GM18498 (cell line): Measurements from ENCODE around the gene CUEDC1.
"Not testable (repeated sequence)": the region's sequence is repeated elsewhere in the genome, so short reads cannot be mapped to it uniquely, and the experiment has no call there.

Experiments used
- ATAC-seq: cut with Tn5 transposase; IDR thresholded peaks from one replicate; pipeline ENCODE4 v1.9.1; 2021; ENCODE audit warnings: mild to moderate bottlenecking, moderate library complexity; ENCODE audit not compliant: unreplicated experiment

Gene CUEDC1

DNA sequence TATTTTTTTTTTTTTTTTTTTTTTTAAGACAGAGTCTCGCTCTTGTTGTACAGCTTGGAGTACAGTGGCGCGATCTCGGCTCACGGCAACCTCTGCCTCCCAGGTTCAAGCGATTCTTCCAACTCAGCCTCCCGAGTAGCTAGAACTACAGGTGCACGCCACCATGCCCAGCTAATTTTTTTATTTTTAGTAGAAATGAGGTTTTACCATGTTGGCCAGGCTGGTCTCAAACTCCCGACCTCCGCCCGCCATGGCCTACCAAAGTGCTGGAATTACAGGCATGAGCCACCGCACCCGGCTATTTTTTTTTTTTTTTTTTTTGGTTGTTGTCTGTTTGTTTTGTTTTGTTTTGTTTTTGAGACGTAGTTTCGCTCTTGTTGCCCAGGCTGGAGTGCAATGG lies 3.2 kb upstream of the CUEDC1 start:
- ATAC-seq: not testable (repeated sequence)

DNA sequence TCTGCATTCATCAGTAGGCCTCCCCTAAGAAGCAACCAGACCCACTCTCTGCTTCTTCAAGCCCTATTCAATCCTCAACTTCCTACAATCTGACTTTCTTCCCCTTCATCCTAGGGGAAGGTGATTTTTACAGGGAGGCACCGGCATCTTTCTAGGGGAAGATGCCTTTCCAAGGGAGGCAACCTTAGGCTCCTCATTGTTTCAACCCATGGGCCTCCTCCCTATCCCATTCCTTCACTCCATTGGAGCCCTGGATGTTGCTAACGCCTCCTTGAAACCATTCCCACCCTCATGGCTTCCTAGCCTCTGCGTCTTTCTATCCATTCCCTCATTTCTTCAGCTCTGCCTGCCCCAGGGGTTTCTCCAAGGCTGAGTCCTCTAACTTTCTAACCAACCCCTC lies 2.7 kb upstream of the CUEDC1 start:
- no peak for ATAC-seq

DNA sequence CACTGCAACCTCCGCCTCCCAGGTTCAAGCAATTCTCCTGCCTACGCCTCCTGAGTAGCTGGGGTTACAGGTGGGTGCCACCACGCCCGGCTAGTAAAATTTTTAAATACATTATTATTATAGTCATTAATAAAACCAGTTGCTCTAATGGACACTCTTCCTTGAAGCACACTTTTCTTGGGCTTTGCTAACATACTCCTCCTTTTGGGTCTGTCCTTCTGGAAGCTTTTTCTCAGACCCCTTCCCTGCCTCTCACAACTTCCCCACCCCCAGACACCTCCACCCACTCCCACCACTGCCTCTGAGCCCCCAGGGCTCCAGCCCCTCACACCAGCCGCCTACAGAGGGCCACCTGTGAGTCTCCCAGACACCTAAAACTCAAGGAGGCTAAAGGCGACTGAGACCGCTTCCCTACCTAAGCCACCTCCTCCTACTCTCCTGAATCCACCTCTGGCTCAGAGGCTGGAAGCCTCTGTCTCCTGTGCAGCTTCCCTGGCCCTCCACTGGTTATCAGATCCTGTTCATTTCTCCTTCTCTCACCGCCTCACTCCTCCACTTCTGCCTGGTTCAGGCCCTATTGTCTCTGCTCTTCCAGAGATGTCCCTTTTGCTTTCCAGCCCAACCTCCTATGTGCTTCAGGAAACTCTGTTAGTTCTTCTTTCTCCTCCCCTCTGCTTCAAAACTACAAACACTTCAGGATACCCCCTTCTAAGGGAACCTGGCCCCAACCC lies 2.1 kb upstream of the CUEDC1 start:
- ATAC-seq: no peak

DNA sequence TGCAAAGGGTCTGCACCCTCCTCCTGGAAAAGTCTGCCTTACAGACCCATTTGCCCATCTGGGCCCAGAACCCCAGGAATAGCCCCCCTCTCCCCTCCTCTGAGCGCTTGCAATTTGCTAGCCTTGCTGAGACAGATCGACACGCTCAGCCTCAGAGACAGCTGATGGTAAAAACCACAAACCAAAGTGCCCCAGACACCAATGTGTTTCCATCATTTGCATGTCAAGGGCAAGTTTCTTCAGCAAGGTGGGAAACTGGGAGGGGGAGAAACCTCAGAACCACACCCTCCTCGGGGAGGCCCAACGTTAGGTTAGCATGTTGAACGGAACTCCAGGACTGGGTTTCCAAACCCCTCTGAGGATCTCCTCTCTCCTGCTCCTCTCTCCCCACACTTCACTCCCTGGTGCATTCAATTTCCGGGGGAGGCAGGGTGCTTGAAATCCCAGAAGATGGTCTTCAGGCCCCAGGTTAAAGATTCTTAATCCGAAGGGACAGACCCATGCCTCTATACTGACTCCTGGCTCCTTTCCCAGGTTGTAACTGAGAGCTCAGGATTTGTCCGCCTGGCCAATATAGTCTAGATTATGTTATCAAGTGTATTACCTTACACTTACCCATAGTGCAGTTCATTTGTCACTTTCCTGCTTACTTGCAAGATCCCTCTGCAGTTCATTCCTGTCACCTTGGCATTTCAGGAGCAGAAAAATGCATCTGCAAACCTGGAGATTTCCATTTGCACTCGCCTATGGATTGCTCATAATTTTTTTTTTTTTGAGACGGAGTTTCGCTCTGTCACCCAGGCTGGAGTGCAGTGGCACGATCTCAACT lies 1.3 kb upstream of the CUEDC1 start:
- ATAC-seq: peak; percentile 67

DNA sequence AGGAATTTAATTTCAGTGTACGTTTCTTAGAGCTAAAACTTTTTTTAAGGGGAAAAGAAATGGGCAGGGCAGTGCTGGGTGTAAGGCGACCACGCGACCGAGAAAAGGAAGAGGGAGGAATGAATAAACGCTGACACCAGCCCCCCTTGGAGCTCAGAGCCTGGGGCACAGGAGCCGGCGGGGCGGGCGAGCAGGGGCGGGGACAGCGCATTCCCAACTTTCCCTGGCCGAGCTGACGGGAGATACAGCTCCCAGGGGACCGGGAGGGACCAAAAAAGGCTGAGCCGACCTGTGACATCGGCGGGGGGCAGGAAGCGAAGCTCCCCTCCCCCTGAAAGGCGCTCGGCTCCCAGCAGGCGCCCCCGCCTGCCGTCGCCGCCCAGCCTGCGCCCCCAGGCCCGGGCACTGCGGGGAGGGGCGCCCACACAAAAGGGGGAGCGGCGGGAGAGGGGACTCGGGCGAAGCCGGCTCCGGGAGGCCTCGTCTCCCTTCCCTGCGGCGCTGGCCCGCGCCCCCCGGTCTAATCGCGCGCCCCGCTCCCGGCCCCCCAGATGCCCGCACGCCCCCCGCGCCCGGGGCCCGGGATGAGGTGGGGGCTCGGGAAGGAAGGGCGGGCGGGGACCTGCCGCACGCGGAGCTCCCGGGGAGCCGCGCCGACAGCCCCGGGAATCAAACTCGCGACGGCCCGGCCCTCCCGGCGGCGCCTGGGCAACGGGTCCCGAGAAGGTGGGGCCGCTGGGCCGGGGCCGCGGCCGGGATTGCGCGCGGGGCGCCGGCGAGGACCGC lies 622 bp downstream of the CUEDC1 start:
- no peak for ATAC-seq

DNA sequence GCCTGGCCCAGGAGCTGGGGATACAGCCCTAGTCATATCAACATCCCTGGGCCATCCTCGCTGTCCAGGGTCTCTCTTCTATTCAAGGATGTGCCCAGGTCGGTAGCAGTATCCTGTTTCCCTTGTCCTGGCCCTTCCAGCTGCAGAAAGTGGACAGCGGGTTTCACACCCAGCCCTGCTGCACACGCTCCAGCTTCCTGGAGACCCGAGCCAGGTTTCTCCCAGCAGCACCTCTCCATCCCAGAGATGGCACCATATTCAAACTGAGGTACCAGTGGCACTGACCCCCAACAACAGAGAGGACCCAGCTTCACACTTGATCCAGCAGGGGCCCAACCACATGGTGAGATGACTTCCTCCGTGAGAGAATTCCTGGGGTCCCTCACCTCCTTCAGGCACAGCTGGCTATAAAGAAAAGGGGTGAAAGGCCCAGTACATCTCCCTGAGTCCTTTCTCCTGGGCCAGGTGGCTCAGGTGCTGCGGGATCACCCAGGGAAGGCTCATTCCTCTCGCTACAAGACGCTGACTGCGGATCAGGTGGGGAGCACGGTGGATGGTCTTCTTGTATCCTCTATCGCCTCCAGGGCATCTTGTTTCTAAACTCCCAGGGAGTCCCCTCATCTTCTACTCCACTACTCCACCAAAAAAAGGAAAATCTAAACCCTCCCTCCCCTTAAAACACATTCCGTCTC lies 1.4 kb downstream of the CUEDC1 start:
- no peak for ATAC-seq

DNA sequence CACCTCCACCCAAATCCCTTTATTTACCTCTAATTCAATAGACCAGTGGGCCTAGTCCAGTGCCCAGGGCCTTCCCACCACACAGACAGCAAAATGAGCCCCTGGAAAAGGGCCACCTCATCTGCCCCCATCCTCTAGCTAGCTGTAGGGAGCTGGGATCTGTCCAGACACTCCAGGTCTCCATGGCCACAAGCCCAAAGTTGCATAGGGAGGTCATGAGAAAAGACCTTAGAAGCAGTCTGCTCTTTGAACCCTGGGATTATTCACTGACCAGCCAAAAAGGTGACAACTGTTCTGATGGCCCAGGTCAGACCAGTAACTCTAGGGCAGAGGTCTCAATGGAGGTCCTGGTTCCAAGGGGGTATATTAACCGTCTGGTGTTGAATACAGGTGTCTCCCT lies 2.0 kb downstream of the CUEDC1 start:
- no peak for ATAC-seq

DNA sequence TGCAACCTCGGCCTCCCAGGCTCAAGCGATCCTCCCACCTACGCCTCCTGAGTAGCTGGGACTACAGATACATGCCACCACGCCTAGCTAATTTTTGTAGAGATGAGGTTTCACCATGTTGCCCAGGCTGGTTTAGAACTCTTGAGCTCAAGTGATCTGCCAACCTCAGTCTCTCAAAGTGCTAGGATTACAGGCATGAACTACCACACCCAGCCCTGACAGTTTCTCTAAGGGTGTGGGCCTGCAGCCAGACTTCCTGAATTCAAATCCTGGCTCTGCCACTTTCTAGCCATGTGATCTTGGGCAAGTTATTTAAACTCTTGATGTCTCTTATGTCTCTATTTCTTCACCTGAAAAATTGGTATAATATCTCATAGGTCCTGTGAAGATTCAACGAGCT lies 5.6 kb downstream of the CUEDC1 start:
- no peak for ATAC-seq

DNA sequence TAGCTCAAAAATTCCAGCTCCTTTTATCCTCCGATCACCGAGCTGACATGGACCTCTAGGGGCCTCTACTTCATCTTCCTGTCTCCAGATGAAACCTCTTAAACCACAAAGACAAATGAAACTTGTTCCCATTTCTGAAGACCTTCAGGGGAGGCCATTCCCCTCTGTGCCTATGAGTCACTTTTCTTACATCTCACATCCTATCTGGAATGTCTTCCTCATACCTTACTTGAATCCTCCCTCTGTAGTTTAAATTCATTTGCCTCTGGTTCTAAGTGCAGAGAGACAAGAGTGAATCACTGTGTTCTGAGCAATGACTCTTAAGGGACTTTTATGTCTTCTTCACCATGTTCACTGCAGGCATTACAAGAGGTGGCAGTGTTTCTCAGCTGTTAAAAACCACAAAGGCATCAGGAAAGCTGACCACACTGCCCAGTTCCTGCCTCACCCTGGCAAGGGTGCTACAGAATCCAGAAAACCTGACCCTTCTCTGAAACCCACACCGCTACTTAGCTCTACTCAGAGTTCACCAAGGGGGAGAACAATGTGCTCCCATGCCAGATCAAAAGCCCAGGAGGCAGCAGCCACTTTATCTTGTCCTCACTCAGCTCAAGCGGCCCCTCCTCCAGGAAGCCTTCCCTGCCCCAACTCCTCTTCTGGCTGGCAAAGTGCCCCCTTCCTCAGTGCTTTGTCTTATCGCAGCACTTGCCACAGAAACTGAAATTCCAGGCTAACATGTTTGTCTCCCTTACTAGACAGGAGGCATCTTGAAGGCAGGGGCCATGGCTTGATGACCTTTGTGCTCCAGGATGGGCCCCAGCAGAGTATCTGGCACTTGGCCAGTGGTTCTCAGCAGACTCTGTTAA lies 6.4 kb downstream of the CUEDC1 start:
- ATAC-seq: no peak

DNA sequence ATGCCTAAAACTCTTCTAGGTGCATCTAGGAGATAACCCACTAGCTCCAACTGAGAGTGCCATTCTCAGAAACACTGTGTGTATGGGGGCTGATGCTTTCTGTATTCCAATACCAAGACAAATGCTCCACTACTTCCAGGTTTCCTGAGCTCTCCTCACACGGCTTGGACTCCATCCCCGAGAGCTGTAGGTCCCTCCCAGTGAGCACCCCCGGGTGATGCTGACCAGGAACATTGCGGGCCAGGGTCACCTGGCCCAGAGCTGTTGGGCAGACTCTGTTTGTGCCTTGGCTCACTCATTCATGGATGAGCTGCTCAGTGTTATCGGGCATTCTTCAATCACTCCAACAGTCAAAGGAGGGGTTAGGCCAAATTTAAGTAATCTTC lies 7.0 kb downstream of the CUEDC1 start:
- no peak for ATAC-seq

DNA sequence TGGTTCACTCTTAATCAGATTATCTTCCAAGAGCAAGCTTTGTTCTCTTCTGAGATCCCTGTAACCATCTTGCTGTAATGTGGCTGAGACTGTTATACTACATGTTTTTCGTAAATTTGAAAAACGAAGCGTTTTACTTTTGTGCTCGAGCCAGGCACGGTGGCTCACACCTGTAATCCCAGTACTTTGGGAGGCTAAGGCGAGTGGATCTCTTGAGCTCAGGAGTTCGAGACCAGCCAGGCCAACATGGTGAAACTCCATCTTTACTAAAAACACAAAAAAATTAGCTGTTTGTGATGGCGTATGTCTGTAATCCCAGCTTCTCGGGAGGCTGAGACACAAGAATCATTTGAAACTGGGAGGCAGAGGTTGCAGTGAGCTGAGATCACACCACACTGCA lies 7.8 kb downstream of the CUEDC1 start:
- no peak for ATAC-seq

DNA sequence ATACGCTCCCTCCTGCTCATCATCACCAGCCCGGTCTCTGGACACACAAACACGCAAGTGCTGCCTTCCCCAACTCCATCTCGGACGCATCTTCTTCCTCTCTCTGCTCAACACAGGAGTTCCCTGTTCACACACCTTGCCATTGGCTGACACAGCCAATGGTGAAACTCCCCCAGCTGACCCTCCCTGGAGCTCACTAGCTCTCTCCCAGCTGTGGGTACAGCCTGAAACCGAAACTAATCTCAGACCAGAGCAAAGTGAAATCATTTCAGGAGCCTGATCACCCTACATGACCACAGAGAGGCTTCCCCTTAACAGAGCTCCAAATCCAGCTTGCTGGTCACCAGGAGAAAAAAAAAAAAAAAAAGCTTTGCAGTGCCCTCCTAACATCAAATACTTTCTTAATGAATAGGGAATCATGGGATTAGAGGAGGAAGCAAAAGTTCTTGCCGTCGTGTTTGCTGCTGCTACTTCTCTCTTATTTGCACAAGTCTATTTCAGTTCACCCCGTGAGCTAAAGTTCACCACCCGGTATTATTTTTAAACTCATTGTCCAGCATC lies 8.3 kb downstream of the CUEDC1 start:
- ATAC-seq: peak; percentile 86

DNA sequence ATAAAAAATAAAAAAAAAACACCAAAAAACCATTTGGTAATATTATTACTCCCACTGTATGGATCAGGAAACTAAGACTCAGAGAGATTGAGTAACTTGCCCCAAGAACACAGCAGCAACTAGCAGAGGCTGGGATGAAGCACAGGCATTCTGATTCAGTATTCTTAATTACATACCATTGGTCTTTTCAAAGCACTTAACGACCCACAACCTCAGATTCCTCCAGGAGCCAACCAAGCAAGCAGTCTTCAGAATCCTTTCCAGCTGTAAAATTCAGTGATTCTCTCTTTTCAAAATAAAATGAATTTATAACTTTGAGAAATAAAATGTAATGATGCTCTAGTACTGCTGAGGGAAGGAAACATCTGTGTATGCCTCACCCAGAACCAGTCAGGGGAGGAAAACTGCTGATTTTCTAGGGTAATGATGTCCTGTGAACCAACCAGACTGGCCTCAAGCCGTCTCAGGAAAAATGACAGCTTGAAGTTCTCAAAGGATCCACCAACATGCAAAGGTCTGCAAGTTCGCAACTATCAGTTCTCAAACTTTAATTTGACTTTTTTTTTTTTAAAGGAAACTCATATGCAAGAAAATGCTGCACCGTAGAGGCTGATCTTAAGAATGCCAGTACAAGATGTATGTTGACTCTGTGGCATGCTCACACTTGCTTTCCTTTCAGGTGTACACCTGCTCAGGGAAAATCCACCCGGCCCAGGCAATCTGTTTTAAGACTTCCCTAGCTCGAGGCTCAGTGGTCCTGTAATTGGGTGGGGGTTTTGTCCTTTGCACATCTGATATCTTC lies 9.0 kb downstream of the CUEDC1 start:
- ATAC-seq: peak; percentile 24

DNA sequence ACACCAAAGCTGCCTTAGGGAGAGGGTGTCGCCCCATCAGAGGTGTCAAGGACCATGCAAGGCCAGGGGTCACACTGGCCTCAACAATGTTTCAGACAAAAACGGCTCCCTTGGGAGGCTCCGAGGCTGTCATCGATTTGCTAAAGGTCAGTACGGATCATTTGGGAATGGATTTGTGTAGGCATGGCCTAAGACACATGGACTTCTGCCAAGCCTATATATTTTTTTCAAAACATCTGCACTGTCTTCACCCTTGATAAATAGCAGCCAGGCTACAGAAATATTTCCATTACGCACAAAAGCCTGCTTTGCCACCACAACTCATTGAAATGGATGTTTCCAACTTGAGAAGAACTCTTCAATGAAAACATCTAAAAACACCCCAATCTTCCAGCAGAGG lies 10.3 kb downstream of the CUEDC1 start:
- no peak for ATAC-seq

DNA sequence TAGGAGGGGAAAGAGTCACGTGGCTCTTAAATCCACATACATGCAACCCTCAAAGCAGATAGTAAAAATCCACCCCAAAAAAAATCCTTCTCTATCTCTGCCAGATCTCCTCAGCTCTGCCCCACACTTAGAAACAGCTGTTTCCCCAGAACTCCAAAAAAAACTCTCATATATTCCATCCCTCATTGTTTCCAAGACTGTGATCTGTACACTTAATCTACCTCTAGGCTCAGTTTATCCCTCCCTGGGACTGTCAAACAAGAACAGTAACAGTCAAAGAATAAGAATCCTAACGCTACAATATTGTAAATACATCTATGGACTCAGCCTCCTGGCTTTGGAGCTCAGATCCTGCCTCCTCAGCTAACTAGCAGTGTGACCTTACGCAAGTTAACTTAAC lies 11.6 kb downstream of the CUEDC1 start:
- ATAC-seq: no peak

DNA sequence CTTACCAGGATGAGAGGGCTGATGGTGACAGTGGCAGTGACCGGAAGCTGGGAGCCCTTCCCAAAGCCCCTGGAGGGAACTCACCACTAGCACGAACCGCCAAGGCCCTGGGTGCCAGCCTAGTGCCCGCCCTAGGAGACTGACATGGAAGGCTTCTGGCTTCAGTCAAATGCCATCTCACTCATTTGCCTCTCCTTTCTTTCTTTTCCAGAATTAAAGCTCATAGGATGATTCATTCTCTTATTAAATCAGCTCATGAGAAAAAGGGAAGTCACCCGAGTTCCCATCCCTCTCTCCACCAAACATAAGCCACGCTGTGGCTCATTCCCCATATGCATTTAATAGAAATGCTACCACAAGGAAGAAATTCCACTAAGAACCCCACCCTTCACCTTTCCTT lies 12.1 kb downstream of the CUEDC1 start:
- ATAC-seq: no peak

DNA sequence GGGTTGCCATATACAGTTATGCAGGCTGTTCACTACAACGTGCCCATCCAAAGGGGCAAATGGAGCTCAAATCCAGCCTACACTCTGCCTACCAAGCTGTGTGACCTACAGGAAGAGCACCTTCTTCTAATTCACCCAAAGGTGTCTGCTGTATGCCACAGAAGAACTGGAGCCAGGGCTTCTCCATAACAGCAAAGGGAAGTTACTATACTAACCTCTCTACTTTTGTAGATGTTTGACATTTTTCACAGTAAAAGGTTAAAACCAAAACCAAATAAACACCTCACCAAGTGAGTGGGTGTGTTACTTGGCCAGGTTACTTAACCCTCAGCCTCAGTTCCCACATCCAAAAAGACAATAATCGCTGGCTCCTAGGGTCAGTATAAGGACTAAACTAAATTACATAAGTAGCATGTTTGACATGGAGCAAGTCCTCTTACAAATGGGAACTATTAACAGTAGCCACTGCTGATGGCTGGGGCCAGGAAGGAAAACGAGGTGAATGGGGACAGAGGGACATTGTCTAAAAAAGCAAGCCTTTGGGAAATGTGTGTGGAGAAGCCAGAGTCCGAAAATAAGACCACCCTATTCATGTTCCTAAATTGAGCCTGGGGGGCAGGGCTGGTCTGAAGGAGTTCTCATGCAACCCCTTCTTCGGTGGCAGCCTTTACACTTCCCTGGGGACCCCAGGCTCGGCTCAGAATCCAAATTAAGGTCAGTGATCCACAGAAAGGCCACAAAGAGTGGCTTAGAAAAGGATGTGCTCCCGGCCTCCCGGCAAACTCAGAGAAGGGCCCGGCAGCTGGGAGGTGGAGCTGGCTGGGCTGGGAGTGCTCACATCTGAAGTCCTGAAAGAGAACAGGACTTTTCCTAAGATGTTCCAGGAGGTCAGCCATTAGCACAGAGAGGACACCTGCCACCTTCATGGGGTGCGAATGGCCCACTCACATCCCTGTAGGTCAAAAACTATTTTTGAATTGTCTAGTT lies 13.5 kb downstream of the CUEDC1 start:
- ATAC-seq: no peak
